RWPE2 (cell line): Measurements from ENCODE around the gene CLDN8.

Experiments
- ATAC-seq: fragments of 200-7000 bp; cut with Tn5 transposase; 3 replicates; pipeline ENCODE4 v1.9.1; 2021; ENCODE audit warnings: low read depth
- DNase-seq: peaks from one replicate; pipeline ENCODE4 v3.0.0-alpha.2; 2020; ENCODE audit warnings: low spot score
- H3K27ac ChIP-seq: fragments of 450-650 bp; 2 replicates; pipeline ENCODE4 v1.5.1; 2017; ENCODE audit warnings: mild to moderate bottlenecking; ENCODE audit not compliant: poor library complexity, severe bottlenecking
- H3K27me3 ChIP-seq: fragments of 250-450 bp; sonication (Bioruptor Pico); 2 replicates; pipeline ENCODE4 v1.5.1; 2021; ENCODE audit warnings: mild to moderate bottlenecking, moderate library complexity; ENCODE audit not compliant: insufficient read depth, poor library complexity, severe bottlenecking
- H3K36me3 ChIP-seq: fragments of 250-450 bp; sonication (Bioruptor Pico); 2 replicates; pipeline ENCODE4 v1.5.1; 2020; ENCODE audit warnings: low read depth, mild to moderate bottlenecking, moderate library complexity
- H3K4me1 ChIP-seq: fragments of 250-450 bp; sonication (Bioruptor Pico); 2 replicates; pipeline ENCODE4 v1.5.1; 2021; ENCODE audit warnings: mild to moderate bottlenecking, moderate library complexity; ENCODE audit not compliant: insufficient read depth, poor library complexity, severe bottlenecking
- H3K4me3 ChIP-seq: fragments of 250-450 bp; sonication (Bioruptor Pico); 2 replicates; pipeline ENCODE4 v1.5.1; 2021; ENCODE audit warnings: mild to moderate bottlenecking, moderate library complexity; ENCODE audit not compliant: severe bottlenecking
- H3K9me3 ChIP-seq: fragments of 250-450 bp; sonication (Bioruptor Pico); 2 replicates; pipeline ENCODE4 v1.5.1; 2021; ENCODE audit warnings: mild to moderate bottlenecking, moderate library complexity; ENCODE audit not compliant: severe bottlenecking
- CTCF ChIP-seq: fragments of 450-650 bp; IDR thresholded peaks from one replicate; pipeline ENCODE4 v1.5.1; 2017; ENCODE audit warnings: mild to moderate bottlenecking, moderate library complexity; ENCODE audit not compliant: poor library complexity, severe bottlenecking

Gene CLDN8

GRCh38 chr21:30211071-30211470, 4.8 kb downstream of the CLDN8 start:
- Histone ChIP-seq H3K27ac (no peak overlapping the region), H3K27me3 (no peaks in the 10 kb centered on the region), H3K9me3 (no peaks in the 10 kb centered on the region), H3K4me1 (peaks cover 6% of the 10 kb centered on the region), H3K36me3 (no peaks in the 10 kb centered on the region), H3K4me3 (no peak overlapping the region)
- no peak for TF ChIP-seq CTCF
- DNase-seq: no peak
- ATAC-seq: no peak

GRCh38 chr21:30209601-30210000, 6.3 kb downstream of the CLDN8 start:
- H3K4me3 ChIP-seq: no peak overlapping the region
- peak; percentile 19 for TF ChIP-seq CTCF
- peaks cover 6% of the 10 kb centered on the region for H3K4me1 ChIP-seq
- DNase-seq (no peak), ATAC-seq (no peak)
- no peaks in the 10 kb centered on the region for H3K9me3 ChIP-seq
- no peak overlapping the region for H3K27ac ChIP-seq
- H3K36me3 ChIP-seq: no peaks in the 10 kb centered on the region
- no peaks in the 10 kb centered on the region for H3K27me3 ChIP-seq

DNA sequence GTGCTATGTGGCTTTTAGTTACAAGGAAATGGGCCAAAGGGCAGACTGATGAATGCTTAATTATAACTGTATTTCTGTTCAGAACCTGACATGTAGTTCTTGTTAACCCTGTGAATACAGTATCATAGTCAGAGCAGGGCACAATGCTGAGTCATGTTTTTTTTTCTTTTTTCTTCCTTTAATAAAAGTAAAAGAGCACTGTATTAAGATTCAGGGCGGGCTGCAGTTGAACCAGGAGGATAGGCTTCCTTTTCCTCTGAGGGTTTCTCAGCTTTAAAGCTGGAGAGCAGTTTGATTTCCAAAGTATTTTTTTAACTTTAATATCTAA, 8.7 kb downstream of the CLDN8 start:
- no peak for TF ChIP-seq CTCF
- no peak overlapping the region for H3K4me3 ChIP-seq
- H3K9me3 ChIP-seq: peaks cover 3% of the 10 kb centered on the region
- ATAC-seq (no peak), DNase-seq (no peak)
- no peaks in the 10 kb centered on the region for H3K27me3 ChIP-seq
- H3K27ac ChIP-seq: no peak overlapping the region
- peaks cover 6% of the 10 kb centered on the region for H3K4me1 ChIP-seq
- no peaks in the 10 kb centered on the region for H3K36me3 ChIP-seq

DNA sequence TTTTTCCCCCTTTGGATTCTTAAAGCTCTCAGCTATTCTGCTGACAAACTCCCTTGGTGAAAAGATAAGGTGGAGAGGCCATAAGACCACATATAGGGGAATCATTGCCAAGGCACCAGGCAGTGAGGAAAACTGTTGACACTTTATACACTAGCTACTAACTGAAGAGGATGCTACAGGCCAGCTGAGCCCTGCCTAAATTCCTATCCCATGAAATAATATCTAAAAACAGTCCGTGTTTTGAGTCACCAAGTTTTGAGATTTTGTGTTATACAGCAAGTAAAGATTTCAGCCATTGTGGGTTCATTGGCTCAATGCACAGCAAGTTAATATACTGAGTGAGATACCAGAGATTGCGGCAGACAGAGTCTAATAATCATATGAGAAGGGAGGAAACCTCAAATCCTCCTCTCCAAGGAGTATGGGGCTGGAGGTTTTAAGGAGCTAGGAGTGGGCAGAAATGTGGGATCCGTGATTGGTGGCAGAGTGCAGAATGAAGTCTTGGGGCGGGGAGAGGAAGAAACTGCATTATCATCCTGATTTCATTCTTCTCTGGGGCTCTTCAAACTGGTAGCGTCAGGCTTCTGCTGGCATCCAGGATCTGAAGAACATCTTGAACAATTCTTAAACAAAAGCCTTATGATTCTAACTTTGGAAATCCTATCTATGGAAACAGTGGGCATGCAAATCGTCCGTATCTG, 9.2 kb downstream of the CLDN8 start:
- H3K4me1 ChIP-seq: peaks cover 6% of the 10 kb centered on the region
- no peak overlapping the region for H3K4me3 ChIP-seq
- no peak for TF ChIP-seq CTCF
- no peaks in the 10 kb centered on the region for H3K27me3 ChIP-seq
- no peak for DNase-seq
- peaks cover 3% of the 10 kb centered on the region for H3K9me3 ChIP-seq
- H3K27ac ChIP-seq: no peak overlapping the region
- ATAC-seq: peak; percentile 56; the same call in 2 of the 3 replicates
- no peaks in the 10 kb centered on the region for H3K36me3 ChIP-seq

DNA sequence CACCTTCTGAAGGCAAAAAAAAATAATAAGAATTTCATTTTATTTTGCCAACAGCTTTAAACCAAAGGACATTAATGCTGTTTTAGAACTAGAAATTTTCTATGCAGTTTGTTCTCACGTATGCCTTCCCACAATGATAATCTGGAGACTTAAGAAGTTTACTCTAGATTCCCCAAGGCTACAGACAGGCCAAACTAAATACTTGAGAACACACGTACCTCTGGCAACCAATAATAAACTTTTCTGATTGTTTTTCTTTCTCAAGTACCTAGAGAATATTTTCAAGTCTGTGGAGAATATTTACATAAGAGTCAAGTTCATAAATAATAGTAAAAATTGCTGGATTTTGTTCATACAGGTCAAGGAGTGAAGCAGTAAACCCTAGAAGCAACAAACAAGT, 15.9 kb downstream of the CLDN8 start:
- H3K27me3 ChIP-seq: no peaks in the 10 kb centered on the region
- H3K36me3 ChIP-seq: no peaks in the 10 kb centered on the region
- DNase-seq (no peak), ATAC-seq (no peak)
- TF ChIP-seq CTCF: no peak
- peaks cover 3% of the 10 kb centered on the region for H3K9me3 ChIP-seq
- H3K27ac ChIP-seq: no peak overlapping the region
- no peaks in the 10 kb centered on the region for H3K4me1 ChIP-seq
- H3K4me3 ChIP-seq: no peak overlapping the region
